RWPE2 (cell line): Measurements from ENCODE around the gene GDF15.

Experiments
- ATAC-seq: fragments of 200-7000 bp; cut with Tn5 transposase; 3 replicates; pipeline ENCODE4 v1.9.1; 2021; ENCODE audit warnings: low read depth
- DNase-seq: peaks from one replicate; pipeline ENCODE4 v3.0.0-alpha.2; 2020; ENCODE audit warnings: low spot score
- H3K27ac ChIP-seq: fragments of 450-650 bp; 2 replicates; pipeline ENCODE4 v1.5.1; 2017; ENCODE audit warnings: mild to moderate bottlenecking; ENCODE audit not compliant: poor library complexity, severe bottlenecking
- H3K27me3 ChIP-seq: fragments of 250-450 bp; sonication (Bioruptor Pico); 2 replicates; pipeline ENCODE4 v1.5.1; 2021; ENCODE audit warnings: mild to moderate bottlenecking, moderate library complexity; ENCODE audit not compliant: insufficient read depth, poor library complexity, severe bottlenecking
- H3K36me3 ChIP-seq: fragments of 250-450 bp; sonication (Bioruptor Pico); 2 replicates; pipeline ENCODE4 v1.5.1; 2020; ENCODE audit warnings: low read depth, mild to moderate bottlenecking, moderate library complexity
- H3K4me1 ChIP-seq: fragments of 250-450 bp; sonication (Bioruptor Pico); 2 replicates; pipeline ENCODE4 v1.5.1; 2021; ENCODE audit warnings: mild to moderate bottlenecking, moderate library complexity; ENCODE audit not compliant: insufficient read depth, poor library complexity, severe bottlenecking
- H3K4me3 ChIP-seq: fragments of 250-450 bp; sonication (Bioruptor Pico); 2 replicates; pipeline ENCODE4 v1.5.1; 2021; ENCODE audit warnings: mild to moderate bottlenecking, moderate library complexity; ENCODE audit not compliant: severe bottlenecking
- H3K9me3 ChIP-seq: fragments of 250-450 bp; sonication (Bioruptor Pico); 2 replicates; pipeline ENCODE4 v1.5.1; 2021; ENCODE audit warnings: mild to moderate bottlenecking, moderate library complexity; ENCODE audit not compliant: severe bottlenecking
- TF ChIP-seq, protein P1 (sequence below): fragments of 450-650 bp; IDR thresholded peaks from one replicate; pipeline ENCODE4 v1.5.1; 2017; ENCODE audit warnings: mild to moderate bottlenecking, moderate library complexity; ENCODE audit not compliant: poor library complexity, severe bottlenecking

The GDF15 gene

DNA sequence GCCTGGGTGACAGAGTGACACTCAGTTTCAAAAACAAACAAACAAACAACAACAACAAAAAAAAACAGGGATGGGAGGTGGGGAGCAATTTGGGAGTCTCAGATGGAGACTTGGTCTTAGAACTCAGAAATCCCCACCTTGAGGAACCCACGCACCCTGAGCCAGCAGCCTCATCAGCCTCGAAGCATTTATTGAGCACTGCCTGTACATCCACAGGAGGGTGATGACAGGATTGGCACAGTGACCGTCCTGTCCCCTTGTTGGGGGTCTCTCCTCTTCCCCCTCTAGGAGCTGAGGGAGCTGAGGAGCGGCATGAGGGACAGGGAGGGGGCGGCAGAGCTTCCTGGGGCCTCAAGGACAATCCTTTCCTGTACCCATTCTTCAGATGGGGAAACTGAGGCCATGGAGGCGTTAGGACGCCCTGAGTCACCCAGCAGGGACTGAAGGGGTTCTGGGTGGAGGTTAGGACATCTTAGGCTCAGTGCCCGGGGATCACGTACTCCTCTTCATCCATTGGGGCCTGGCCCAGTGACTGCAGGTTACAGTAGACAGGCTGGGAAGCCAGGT is 5.6 kb downstream of the GDF15 start:
- H3K27ac ChIP-seq, result no peak overlapping the region
- H3K4me1 ChIP-seq, result peaks cover 4% of the 10 kb centered on the region
- no peaks in the 10 kb centered on the region for H3K9me3 ChIP-seq
- TF ChIP-seq, protein P1, sequence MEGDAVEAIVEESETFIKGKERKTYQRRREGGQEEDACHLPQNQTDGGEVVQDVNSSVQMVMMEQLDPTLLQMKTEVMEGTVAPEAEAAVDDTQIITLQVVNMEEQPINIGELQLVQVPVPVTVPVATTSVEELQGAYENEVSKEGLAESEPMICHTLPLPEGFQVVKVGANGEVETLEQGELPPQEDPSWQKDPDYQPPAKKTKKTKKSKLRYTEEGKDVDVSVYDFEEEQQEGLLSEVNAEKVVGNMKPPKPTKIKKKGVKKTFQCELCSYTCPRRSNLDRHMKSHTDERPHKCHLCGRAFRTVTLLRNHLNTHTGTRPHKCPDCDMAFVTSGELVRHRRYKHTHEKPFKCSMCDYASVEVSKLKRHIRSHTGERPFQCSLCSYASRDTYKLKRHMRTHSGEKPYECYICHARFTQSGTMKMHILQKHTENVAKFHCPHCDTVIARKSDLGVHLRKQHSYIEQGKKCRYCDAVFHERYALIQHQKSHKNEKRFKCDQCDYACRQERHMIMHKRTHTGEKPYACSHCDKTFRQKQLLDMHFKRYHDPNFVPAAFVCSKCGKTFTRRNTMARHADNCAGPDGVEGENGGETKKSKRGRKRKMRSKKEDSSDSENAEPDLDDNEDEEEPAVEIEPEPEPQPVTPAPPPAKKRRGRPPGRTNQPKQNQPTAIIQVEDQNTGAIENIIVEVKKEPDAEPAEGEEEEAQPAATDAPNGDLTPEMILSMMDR, result no peak
- ATAC-seq (no peak), DNase-seq (no peak)
- no peak overlapping the region for H3K4me3 ChIP-seq
- peaks cover 19% of the 10 kb centered on the region for H3K36me3 ChIP-seq
- H3K27me3 ChIP-seq, result no peaks in the 10 kb centered on the region

DNA sequence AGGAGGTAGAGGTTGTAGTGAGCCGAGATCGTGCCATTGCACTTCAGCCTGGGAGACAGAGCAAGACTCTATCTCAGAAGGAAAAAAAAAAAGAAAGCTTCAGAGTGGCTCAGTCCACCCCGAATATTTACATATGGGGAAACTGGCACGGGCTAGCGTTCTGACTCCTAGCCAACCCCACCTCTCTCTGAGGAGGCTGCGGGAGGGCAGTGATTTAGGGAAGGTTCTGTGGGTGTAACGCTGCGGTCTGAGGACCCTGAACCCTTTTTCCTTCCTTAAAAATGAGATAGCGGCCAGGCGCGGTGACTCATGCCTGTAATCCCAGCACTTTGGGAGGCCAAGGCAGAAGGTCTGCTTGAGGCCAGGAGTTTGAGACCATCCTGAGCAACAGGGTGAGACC is 6.5 kb downstream of the GDF15 start:
- H3K4me3 ChIP-seq, result no peak overlapping the region
- H3K27me3 ChIP-seq, result no peaks in the 10 kb centered on the region
- no peak for ATAC-seq
- no peaks in the 10 kb centered on the region for H3K4me1 ChIP-seq
- peaks cover 16% of the 10 kb centered on the region for H3K36me3 ChIP-seq
- no peaks in the 10 kb centered on the region for H3K9me3 ChIP-seq
- TF ChIP-seq, protein P1, result no peak
- no peak overlapping the region for H3K27ac ChIP-seq
- no peak for DNase-seq

DNA sequence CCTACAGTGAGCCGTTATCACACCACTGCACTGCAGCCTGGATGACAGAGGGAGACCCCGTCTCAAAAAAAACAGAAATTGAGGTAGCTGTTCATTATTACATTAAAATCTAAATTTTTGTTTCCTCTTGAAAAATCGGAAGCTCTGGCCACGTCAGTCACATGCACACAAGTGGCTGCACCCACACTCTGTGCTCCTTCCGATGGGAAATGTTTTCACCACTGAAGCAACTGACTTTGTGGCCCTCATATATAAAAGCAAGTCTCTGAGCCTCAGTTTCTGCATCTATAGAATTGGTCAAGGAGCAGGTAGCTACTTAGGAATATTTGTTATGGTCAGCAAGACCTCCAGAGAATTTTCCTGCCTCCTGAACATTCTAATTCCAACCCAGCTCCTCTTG is 7.0 kb downstream of the GDF15 start:
- no peak overlapping the region for H3K4me3 ChIP-seq
- H3K27ac ChIP-seq, result no peak overlapping the region
- no peak for ATAC-seq
- H3K36me3 ChIP-seq, result peaks cover 14% of the 10 kb centered on the region
- H3K9me3 ChIP-seq, result no peaks in the 10 kb centered on the region
- TF ChIP-seq, protein P1, result no peak
- DNase-seq, result no peak
- no peaks in the 10 kb centered on the region for H3K27me3 ChIP-seq
- no peaks in the 10 kb centered on the region for H3K4me1 ChIP-seq

DNA sequence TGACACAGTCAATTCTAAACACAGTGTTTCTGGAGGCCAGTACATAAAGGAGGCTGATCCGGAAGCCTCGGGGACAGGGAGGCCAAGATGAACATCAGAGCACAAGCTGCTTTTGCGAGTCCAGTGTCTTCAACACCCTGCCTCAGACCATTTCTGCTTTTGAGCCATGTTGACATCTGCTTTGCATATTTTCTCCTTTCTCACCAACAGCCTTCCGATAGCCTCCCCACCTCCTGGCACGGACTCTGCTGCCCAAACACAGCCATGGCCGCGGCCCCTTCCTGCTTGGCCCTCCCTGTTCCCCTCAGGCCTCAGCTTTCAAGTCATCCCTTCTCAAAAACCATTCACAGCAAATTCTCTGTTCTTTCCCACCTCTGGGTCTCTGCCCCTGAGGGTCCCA is 7.9 kb downstream of the GDF15 start:
- Histone ChIP-seq H3K9me3 (no peaks in the 10 kb centered on the region), H3K36me3 (peaks cover 7% of the 10 kb centered on the region), H3K27me3 (no peaks in the 10 kb centered on the region), H3K27ac (no peak overlapping the region), H3K4me1 (no peaks in the 10 kb centered on the region), H3K4me3 (no peak overlapping the region)
- ATAC-seq, result no peak
- DNase-seq, result no peak
- TF ChIP-seq, protein P1, result no peak

DNA sequence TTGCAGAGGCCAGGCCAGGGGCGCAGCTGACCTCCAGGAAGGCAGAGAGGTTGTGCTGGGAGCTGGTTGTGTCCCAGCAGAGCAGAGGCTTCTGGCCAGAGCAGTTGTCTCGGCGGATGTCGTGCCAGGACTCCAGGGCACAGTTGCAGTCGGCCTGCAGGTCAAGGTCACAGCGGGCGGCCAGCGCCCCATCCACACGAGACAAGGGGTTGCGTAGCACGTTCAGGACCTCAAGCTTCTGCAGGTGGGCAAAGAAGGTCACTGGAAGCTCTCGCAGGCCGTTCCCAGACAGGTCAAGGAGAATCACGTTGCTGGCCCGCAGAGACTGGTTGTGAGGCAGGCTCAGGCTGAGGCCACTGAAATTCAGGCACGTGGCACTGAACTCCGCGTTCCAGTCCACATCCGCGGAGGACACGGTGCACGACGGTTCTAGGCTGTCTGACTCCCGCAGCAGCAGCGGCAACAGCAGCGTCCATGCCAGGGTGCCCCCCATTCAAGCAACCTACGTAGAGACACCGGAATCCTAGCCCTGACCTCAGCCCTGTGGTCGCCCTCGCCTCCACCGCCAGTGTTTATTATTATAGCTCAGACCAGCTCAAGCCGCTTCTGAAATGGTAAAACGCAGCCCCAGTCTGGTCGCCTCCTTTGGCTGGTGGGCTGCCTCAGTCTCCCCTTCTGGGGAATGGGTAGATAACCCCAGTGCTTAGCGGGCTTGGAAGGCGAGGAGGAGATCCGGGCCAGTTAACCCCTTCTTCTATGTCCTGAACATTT is 10.7 kb downstream of the GDF15 start:
- Histone ChIP-seq H3K36me3 (no peaks in the 10 kb centered on the region), H3K4me3 (no peak overlapping the region), H3K27ac (no peak overlapping the region), H3K9me3 (no peaks in the 10 kb centered on the region), H3K27me3 (no peaks in the 10 kb centered on the region), H3K4me1 (peaks cover 4% of the 10 kb centered on the region)
- DNase-seq (no peak), ATAC-seq (no peak)
- TF ChIP-seq, protein P1, result no peak
